HS-27A (cell line): Measurements from ENCODE around the gene UBE2I.
A peak's percentile ranks its signal among the peaks of the same experiment; 100 is the strongest.

Experiments
- DNase-seq: peaks from one replicate; pipeline ENCODE4 v3.0.0-alpha.2; 2012; ENCODE audit warnings: low read depth, missing footprints

UBE2I gene

DNA sequence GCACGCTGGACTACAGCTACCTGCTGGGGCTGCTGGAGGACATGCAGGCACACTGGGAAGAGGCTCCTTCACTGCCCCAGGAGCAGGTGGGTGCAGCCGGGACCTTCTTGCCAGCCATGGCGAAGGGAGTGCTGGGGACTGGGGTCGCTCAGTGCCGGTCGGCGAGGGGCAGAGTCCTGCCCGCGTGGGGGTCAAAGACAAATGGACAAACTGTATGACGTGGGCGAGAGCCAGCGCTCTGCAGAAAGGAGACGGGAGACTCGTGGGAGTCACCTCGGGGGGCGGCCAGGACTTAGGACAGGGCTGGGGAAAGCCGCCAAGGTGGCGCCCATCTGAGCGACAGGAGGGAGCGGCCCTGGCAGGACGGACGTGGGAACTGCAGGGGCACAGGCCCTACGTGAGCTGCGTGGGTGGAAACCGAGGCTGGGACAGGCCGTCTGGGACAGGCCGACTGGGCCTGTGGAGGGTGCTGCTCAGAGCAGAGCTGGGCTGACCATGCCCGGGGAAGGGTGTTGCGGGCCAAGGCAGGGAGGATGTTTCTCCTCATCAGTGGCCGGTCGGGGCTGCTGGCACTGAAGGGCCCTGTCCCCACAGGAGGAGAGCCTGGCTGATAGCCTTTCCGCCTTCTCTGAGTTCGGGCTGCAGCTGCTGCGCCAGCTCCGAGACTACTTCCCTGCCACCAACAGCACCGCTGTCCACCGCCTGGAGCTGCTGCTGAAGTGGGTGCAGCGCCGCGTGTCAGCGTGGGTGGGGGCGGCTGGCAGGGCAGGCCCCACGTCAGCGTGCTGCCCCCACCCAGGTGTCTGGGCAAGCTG, 34.2 kb downstream of the UBE2I start:
- no peak for DNase-seq

DNA sequence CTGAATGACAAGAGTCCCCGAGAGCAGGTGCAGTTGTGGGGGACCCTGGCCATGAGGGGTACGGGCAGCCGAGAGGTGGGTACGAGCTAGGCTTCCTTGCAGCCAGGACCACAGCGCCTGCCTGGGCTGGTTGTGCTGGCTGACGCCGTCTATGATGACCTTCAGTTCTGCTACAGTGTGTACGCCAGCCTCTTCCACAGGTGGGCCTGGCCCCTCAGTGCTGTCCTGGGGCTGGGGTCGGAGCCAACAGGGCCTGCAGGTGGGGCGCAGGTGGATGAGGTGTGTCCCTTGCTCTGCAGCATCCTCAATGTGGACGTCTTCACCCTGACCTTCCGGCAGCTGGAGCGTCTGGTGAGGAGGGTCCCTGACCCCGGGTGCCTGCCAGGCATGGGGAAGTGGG, 35.1 kb downstream of the UBE2I start:
- DNase-seq, result no peak

DNA sequence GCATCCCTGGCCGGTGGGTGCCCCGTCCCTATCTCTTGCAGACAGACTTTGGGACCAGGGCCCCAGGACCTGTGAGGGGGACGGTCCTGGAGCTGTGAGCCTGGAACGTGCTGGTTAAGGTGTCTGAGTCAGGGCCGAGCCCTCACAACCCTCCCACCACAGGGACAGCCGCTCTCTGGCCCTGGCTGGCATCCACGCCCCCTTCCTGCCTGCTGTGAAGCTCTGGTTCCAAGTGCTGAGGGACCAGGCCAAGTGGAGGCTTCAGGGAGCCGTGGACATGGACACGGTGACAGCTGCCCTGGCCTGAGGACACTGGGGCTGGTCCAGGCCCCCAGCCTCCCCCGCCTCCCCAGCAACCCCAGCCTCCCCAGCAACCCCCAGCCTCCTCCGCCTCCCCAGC, 35.7 kb downstream of the UBE2I start:
- no peak for DNase-seq

DNA sequence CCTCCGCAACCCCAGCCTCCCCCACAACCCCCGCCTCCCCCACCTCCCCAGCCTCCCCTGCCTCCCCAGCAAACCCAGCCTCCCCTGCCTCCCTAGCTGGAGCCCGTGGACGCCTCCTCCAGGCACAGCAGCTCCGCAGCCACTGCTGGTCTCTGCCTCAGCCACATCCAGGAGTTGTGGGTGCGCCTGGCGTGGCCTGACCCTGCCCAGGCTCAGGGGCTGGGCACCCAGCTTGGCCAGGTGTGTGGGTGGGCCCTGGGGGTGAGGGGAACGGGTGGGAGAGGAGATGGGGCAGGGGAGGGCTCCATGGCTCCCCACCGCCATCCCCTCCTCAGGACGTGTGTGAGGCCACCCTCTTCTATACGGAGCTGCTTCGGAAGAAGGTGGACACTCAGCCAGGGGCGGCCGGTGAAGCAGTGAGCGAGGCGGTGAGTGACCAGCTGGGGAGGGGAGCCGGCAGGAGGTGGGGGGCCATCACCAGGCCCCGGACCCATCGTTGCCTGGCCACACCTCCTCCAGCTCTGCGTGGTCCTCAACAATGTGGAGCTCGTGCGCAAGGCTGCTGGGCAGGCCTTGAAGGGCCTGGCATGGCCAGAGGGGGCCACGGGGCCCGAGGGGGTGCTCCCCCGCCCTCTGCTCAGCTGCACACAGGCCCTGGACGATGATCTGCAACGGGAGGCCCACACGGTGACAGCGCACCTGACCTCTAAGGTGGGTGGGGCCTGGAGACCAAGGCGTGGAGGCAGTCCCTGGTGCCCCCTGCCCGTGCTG, 36.4 kb downstream of the UBE2I start:
- DNase-seq, result no peak

DNA sequence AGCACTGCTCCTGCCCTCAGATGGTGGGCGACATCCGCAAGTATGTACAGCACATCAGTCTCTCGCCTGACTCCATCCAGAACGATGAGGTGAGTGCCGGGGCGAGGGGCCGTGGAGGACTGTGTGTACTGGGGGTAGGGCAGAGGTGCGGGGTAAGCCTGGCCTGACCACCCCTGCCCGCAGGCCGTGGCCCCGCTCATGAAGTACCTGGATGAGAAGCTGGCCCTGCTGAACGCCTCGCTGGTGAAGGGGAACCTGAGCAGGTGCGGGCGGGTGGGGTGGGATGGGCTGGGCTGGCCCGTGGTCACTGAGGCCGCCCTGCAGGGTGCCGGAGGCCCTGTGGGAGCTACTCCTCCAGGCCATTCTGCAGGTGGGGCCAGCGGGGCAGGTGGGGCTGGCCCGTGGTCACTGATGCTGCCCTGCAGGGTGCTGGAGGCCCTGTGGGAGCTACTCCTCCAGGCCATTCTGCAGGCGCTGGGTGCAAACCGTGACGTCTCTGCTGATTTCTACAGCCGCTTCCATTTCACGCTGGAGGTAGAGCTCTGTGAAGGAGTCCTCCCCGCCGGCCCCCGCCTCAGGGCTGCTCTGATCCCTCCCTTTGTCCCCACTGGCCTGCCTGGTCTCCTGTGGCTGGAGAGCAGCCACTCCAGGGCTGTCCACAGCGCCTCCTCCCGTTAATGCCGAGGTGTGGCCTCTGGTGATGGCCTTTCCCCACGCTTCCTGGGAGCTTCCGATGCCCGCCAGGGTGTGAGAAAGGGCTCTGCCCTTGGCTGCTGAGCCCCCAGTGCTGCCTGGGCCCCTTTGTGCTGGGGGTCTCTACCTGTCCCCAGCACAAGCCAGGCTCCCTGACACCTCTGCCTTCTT, 37.2 kb downstream of the UBE2I start:
- no peak for DNase-seq

DNA sequence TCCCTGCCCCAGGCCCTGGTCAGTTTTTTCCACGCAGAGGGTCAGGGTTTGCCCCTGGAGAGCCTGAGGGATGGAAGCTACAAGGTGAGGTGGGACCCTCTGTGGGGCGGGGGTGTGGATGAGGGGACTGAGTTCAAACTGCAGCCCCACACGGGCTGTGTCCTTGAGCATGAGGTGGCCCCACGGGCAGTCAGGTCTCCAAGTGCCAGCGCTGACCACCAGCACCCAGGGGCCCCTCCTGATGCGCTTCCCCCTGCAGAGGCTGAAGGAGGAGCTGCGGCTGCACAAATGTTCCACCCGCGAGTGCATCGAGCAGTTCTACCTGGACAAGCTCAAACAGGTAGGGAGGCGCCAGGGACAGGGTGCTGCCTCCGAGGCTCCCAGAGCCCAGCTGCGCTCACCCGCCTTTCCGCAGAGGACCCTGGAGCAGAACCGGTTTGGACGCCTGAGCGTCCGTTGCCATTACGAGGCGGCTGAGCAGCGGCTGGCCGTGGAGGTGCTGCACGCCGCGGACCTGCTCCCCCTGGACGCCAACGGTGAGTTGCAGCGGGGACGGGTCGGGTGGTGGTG, 37.9 kb downstream of the UBE2I start:
- no peak for DNase-seq

DNA sequence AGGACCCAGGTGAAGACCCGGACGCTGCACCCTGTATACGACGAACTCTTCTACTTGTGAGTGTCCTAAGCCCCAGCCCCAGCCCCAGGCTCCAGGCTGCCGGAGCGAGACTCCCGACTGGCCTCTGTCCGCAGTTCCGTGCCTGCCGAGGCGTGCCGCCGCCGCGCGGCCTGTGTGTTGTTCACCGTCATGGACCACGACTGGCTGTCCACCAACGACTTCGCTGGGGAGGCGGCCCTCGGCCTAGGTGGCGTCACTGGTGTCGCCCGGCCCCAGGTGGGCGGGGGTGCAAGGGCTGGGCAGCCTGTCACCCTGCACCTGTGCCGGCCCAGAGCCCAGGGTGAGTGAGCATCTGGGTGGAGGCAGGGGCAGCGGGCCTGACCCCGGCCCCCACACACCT, 38.5 kb downstream of the UBE2I start:
- DNase-seq, result no peak

DNA sequence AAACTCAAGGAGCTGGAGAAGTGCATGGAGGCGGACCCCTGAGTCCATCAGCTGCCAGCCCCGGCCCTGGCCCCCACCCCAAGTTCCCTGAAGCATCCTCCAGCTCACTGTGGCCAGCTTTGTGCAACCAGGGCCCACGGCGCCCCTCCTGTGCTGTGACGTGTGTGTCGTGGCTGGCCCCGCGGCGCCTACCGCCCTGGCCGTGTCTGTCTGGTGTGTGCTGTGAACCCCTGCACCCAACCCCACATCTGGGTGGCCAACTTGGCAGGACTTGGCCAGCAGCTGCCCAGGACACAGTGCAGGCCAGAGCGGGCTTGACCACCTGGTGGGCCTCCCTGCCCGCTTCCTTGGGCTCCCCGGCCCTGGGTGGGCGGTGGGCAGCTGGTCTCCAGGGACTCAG, 39.0 kb downstream of the UBE2I start:
- no peak for DNase-seq

DNA sequence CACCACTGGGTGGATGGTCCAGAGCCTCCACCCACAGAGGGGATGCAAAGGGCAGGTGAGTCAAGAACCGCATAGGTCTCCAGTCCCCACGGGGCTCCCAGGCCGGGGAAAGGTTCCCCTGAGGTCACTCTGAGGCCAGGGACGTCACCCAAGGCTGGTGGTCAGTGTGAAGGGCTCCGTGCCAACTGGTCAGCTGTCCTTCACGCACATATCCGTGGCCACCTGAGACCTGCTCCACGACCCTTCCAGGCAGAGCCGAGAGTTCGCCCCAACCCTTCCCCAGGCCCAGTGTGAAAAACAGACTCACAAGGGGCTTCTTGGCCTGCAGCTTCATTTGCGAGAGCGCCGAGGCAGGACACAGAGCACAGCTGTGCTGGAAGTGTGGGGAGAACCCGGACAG, 39.5 kb downstream of the UBE2I start:
- DNase-seq, result no peak

DNA sequence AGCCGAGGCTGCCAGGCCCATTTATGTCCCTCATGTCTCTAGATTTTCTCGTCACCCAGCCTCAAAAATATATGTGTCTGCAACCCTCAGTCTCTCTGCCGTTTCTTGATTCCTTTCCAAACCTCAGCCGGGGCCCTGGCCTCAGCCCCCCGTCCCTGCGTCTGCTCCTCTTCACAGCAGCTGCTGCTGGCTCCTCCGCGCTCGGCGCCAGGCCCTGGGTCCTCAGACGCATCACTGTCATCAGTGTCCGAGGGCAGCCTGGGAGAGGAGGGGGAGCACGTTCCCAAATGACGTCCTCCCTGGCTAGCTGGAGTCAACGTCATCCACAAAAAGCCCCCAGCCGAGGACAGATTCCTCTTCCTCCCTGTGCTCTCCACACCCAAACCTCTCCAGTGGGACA, 39.9 kb downstream of the UBE2I start:
- no peak for DNase-seq

DNA sequence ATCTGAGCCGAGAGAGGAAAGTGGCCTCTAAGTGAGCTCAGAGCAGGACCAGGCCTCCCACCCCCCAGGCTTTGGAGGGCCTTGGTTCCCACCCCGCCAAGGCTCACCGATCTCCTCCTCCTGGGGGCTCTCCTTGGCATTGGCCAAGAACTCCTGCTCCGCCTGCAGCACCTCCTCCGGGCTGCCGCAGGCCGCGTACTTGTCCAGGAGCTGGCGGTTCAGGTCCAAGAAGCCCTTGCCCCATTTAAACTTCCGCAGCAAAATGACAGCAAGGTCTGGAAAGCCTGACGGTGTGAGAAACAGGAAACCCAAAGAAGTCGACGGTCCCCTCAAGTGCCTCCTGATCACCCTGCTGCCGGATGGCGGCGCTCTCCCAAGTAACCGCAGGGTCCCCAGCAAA, 40.5 kb downstream of the UBE2I start:
- DNase-seq, result no peak

DNA sequence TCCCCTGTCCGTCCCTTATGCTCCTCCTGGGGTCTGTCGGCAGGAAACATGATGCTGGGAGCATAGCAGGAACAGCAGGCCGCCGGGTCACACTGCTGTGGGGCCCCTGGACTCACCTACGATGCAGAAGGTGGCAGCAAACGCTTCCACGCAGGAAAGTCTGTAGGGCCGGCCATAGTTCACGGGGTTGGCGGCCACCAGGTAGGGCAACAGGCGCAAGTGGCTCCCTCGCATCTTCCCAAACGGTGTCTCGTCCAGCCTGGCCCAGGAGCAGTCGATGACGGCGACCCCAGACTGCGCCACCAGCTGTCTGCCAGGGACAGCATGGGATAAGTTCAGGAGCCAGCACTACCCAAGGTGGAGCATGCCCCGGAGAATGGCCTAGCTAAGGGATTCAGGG, 41.3 kb downstream of the UBE2I start:
- no peak for DNase-seq

DNA sequence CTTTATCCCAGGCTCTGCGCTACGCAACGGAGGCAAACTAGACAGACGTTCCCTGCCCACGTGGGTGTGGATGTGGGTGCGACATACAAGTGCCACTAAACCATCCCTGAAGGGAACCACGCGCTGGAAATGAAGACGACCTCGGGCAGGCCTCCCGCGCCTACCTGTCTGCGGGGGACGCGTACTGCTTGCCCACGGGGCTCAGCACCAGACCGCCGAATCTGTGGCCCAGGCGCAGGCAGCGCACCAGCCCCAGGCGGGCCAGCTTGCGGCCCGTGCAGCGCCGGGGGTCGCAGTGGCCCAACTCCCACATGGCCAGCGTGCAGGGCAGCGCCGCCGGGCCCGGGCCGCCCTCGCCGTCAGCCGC, 41.8 kb downstream of the UBE2I start:
- no peak for DNase-seq

DNA sequence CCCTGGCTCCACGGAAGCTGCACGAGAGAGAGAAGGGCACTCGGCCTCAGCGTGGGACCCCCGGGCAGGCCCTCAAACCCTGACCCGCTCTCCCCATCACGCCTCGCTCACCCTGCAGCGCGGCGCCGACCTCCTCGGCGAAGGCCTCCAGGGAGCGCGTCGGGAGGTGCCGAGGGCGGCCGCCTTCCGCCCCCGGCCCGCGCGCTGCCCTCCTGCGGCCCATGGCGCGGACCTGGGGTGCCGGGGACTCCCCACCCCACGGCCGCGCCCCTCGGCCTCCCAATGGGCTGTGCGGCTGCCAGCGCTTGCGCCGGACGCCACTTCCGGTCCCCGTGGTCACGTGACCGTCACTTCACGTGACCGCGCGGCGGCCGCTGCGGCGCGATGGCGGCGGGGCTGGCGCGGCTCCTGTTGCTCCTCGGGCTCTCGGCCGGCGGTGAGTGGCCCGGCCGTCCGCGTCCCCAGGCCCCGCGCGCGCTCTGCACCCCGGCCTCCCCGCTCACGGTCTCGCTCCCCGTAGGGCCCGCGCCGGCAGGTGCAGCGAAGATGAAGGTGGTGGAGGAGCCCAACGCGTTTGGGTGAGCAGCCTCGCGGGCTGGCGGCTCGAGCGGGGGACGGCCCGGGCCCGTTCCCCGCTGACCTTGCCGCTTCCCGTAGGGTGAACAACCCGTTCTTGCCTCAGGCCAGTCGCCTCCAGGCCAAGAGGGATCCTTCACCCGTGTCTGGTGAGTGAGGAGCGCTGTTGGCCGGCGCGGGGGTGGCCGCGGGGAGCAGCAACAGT, 42.3 kb downstream of the UBE2I start, which contains the start of the genes GNPTG and TSR3:
Gene GNPTG (plus strand): TSS at position 350 of the 781 bp plus-strand sequence. CDS start 35 bp downstream, at position 385.
Gene TSR3 (minus strand): TSS at position 297 of the 781 bp plus-strand sequence. CDS start 74 bp downstream, at position 223.
- peak; percentile 29 for DNase-seq

DNA sequence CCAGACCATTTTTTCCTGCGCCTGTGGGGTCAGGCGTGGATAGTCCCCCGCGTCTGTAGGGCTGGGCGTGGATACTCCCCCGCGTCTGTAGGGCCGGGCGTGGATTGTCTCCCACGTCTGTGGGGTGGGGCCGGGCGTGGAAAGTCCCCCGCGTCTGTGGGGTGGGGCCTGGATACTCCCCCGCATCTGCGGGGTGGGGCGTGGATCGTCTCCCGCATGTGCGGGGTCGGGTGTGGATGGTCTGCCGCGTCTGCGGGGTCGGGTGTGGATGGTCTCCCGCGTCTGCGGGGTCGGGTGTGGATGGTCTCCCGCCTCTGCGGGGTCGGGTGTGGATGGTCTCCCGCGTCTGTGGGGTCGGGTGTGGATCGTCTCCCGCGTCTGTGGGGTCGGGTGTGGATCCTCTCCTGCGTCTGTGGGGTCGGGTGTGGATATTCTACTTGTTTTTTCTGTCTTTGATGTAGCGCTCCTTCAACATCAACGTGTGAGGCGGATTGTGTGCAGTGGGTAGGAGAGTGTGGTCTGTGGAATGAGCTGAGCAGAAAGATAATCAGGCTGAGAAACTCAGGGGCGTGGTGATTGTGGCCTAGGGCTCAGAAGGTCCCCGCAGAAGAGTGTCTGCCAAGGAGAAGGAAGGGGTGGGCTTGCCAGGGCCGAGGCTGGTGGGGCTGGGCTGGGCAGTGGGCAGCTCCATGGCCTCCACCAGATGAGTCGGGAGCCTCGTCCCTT, 45.5 kb downstream of the UBE2I start:
- DNase-seq, result no peak

DNA sequence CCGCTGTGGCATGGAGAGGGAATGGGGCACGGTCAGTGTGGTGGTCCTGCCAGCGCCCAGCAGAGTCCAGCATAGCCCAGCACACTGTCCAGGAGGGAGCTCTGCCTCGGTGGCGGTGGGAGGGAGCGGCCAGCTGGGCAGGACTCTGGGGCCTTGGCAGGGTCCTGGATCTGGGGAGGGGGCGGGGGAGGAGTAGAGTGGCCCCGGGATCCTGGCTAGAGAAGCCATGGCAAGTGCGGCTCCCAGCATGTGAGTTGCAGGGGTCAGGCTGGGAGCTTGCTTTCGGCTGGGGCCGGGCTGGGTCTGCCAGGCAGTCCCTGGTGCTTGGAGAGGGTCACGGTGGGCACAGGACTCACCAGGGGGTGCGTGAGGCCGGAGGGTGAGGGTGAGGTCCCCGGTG, 46.2 kb downstream of the UBE2I start:
- DNase-seq, result no peak

DNA sequence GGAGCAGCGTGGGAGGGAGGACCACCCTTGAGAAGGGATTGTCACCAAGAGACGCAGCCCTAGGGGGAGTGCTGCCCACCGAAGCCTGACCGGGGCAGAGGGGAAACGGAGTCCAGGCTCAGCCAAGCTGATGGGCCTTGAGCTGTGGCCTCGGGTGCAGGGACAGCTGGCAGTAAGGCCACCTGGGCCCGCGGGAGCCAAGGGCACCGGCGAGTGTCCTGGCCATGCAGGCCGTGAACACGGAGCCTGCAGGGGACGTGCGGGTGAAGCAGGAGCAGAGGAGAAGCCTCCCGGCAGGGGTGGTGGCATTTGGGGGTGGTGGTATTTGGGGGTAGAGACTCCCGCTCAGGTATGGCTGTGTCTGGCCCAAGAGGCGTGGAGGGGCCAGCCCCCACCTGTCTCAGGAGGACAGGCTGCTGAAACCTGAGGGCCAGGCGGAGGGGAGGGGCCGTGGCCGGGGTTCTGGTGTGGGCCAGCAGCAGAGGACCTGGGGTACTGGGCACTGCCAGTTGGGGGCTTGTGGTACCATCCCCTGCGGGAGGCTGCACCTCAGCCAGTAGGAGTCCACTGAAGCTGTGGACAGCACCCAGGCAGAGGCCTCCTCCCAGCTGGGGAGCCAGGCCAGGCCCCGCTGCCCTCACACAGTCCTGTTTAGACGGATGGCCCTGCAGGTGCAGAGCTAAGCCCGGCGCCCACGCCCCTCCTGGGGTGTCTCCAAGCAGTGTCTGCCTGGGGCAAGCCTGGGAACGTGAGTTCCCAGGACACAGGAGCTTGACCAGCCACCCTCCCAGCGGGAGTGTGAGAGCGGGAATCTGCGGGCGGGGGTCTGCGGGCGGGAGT, 46.8 kb downstream of the UBE2I start:
- no peak for DNase-seq

DNA sequence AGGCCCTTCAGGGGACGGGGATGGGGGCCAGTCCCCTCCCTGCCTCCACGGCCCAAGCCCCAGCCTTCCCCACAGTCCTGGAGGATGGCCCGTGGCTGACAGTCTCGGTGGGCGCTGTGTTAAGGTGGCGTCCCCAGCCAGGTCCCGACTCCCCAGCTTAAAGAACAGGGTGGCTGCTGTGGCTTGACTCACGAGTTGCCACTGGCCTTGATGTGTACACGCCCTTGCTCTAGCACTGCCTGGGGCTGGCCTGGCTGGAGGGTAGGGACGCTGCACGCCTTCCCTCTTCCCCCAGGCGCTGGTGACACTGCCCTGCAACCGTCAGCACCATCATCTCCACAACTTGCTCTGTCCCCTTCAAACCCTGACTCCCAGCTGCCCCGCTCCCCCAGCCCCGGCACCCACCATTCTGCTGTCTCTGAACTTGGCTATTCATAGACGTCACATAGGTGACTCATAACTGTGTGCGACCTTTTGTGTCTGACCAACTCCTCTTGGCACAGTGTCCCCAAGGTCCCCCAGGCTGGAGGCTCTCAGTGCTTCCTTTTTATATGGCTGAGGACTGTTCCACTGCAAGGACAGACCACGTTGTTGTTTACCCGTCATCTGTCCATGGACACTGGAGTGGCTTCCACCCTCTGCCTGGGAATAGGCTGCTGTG, 48.6 kb downstream of the UBE2I start:
- no peak for DNase-seq
